ENCODE data around the gene TMX2.

TMX2 gene

GRCh38 chr11:57764972-57765371, 52.6 kb downstream of the TMX2 start:
- Histone ChIP-seq H3K9me3 (ENCODE audit: control insufficient read depth, insufficient read depth, low read length) (no peaks in the 10 kb centered on the region), H3K4me1 (ENCODE audit: control insufficient read depth, insufficient read depth, low read length) (peaks cover 19% of the 10 kb centered on the region), H3K4me3 (ENCODE audit: low read depth, low read length) (peak overlapping the region; percentile 87), H3K9ac (ENCODE audit: low read depth, low read length) (no peak overlapping the region; the same call in 1 of the 2 replicates), H3K27me3 (ENCODE audit: control insufficient read depth, insufficient read depth, low read length) (no peaks in the 10 kb centered on the region), H3K36me3 (ENCODE audit: control insufficient read depth, insufficient read depth, low read length) (no peaks in the 10 kb centered on the region), H3K27ac (ENCODE audit: low read depth, low read length) (no peak overlapping the region)

GRCh38 chr11:57770793-57771192, 58.4 kb downstream of the TMX2 start:
- Histone ChIP-seq H3K9ac (ENCODE audit: low read depth, low read length) (no peak overlapping the region), H3K9me3 (ENCODE audit: control insufficient read depth, insufficient read depth, low read length) (no peaks in the 10 kb centered on the region), H3K4me1 (ENCODE audit: control insufficient read depth, insufficient read depth, low read length) (peaks cover 15% of the 10 kb centered on the region), H3K27ac (ENCODE audit: low read depth, low read length) (no peak overlapping the region), H3K27me3 (ENCODE audit: control insufficient read depth, insufficient read depth, low read length) (no peaks in the 10 kb centered on the region), H3K36me3 (ENCODE audit: control insufficient read depth, insufficient read depth, low read length) (no peaks in the 10 kb centered on the region; the same call in 1 of the 2 replicates), H3K4me3 (ENCODE audit: low read depth, low read length) (no peak overlapping the region)

- no peak overlapping the region for H3K4me3 ChIP-seq (ENCODE audit: low read depth, low read length)
- H3K9me3 ChIP-seq (ENCODE audit: control insufficient read depth, insufficient read depth, low read length): no peaks in the 10 kb centered on the region
- H3K4me1 ChIP-seq (ENCODE audit: control insufficient read depth, insufficient read depth, low read length): peaks cover 17% of the 10 kb centered on the region
- no peaks in the 10 kb centered on the region for H3K27me3 ChIP-seq (ENCODE audit: control insufficient read depth, insufficient read depth, low read length)
- no peak overlapping the region for H3K9ac ChIP-seq (ENCODE audit: low read depth, low read length)
- no peaks in the 10 kb centered on the region; the same call in 1 of the 2 replicates for H3K36me3 ChIP-seq (ENCODE audit: control insufficient read depth, insufficient read depth, low read length)
- no peak overlapping the region for H3K27ac ChIP-seq (ENCODE audit: low read depth, low read length)
Observed at GRCh38 chr11:57771365-57771764, 59.0 kb downstream of the TMX2 start.

GRCh38 chr11:57772562-57772961, 60.2 kb downstream of the TMX2 start:
- Histone ChIP-seq H3K27me3 (ENCODE audit: control insufficient read depth, insufficient read depth, low read length) (no peaks in the 10 kb centered on the region), H3K9me3 (ENCODE audit: control insufficient read depth, insufficient read depth, low read length) (no peaks in the 10 kb centered on the region), H3K36me3 (ENCODE audit: control insufficient read depth, insufficient read depth, low read length) (no peaks in the 10 kb centered on the region; the same call in 1 of the 2 replicates), H3K9ac (ENCODE audit: low read depth, low read length) (no peak overlapping the region), H3K27ac (ENCODE audit: low read depth, low read length) (no peak overlapping the region), H3K4me3 (ENCODE audit: low read depth, low read length) (no peak overlapping the region), H3K4me1 (ENCODE audit: control insufficient read depth, insufficient read depth, low read length) (peaks cover 27% of the 10 kb centered on the region)

GRCh38 chr11:57773026-57773598, 60.7 kb downstream of the TMX2 start:
- Histone ChIP-seq H3K4me3 (ENCODE audit: low read depth, low read length) (no peak overlapping the region), H3K27ac (ENCODE audit: low read depth, low read length) (no peak overlapping the region), H3K9ac (ENCODE audit: low read depth, low read length) (no peak overlapping the region), H3K27me3 (ENCODE audit: control insufficient read depth, insufficient read depth, low read length) (no peaks in the 10 kb centered on the region), H3K9me3 (ENCODE audit: control insufficient read depth, insufficient read depth, low read length) (no peaks in the 10 kb centered on the region), H3K4me1 (ENCODE audit: control insufficient read depth, insufficient read depth, low read length) (peaks cover 33% of the 10 kb centered on the region), H3K36me3 (ENCODE audit: control insufficient read depth, insufficient read depth, low read length) (no peaks in the 10 kb centered on the region; the same call in 1 of the 2 replicates)

GRCh38 chr11:57775491-57775890, 63.1 kb downstream of the TMX2 start:
- Histone ChIP-seq H3K36me3 (ENCODE audit: control insufficient read depth, insufficient read depth, low read length) (no peaks in the 10 kb centered on the region; the same call in 1 of the 2 replicates), H3K27ac (ENCODE audit: low read depth, low read length) (peak overlapping the region; percentile 99), H3K9ac (ENCODE audit: low read depth, low read length) (no peak overlapping the region), H3K9me3 (ENCODE audit: control insufficient read depth, insufficient read depth, low read length) (no peaks in the 10 kb centered on the region), H3K4me3 (ENCODE audit: low read depth, low read length) (0 out of 2 replicates have a peak overlapping the region, but pooled peaks have one; percentile 7), H3K4me1 (ENCODE audit: control insufficient read depth, insufficient read depth, low read length) (peaks cover 56% of the 10 kb centered on the region), H3K27me3 (ENCODE audit: control insufficient read depth, insufficient read depth, low read length) (no peaks in the 10 kb centered on the region)

GRCh38 chr11:57776031-57776521, 63.7 kb downstream of the TMX2 start:
- Histone ChIP-seq H3K9me3 (ENCODE audit: control insufficient read depth, insufficient read depth, low read length) (no peaks in the 10 kb centered on the region), H3K36me3 (ENCODE audit: control insufficient read depth, insufficient read depth, low read length) (no peaks in the 10 kb centered on the region), H3K9ac (ENCODE audit: low read depth, low read length) (no peak overlapping the region), H3K4me1 (ENCODE audit: control insufficient read depth, insufficient read depth, low read length) (peaks cover 62% of the 10 kb centered on the region), H3K27ac (ENCODE audit: low read depth, low read length) (peak overlapping the region; percentile 99), H3K4me3 (ENCODE audit: low read depth, low read length) (no peak overlapping the region), H3K27me3 (ENCODE audit: control insufficient read depth, insufficient read depth, low read length) (no peaks in the 10 kb centered on the region)

GRCh38 chr11:57776577-57777210, 64.3 kb downstream of the TMX2 start:
- Histone ChIP-seq H3K4me3 (ENCODE audit: low read depth, low read length) (no peak overlapping the region), H3K27ac (ENCODE audit: low read depth, low read length) (peak overlapping the region; percentile 99)

GRCh38 chr11:57777969-57778317, 65.5 kb downstream of the TMX2 start:
- peak overlapping the region; percentile 99 for H3K27ac ChIP-seq (ENCODE audit: low read depth, low read length)
- H3K4me1 ChIP-seq (ENCODE audit: control insufficient read depth, insufficient read depth, low read length): peaks cover 78% of the 10 kb centered on the region
- peak overlapping the region; percentile 34 for H3K4me3 ChIP-seq (ENCODE audit: low read depth, low read length)
- no peaks in the 10 kb centered on the region for H3K36me3 ChIP-seq (ENCODE audit: control insufficient read depth, insufficient read depth, low read length)
- no peaks in the 10 kb centered on the region for H3K27me3 ChIP-seq (ENCODE audit: control insufficient read depth, insufficient read depth, low read length)
- H3K9ac ChIP-seq (ENCODE audit: low read depth, low read length): peak overlapping the region; percentile 71
- H3K9me3 ChIP-seq (ENCODE audit: control insufficient read depth, insufficient read depth, low read length): no peaks in the 10 kb centered on the region

More at GRCh38 chr11:57776577-57777210, 64.3 kb downstream of the TMX2 start:
- H3K9me3 ChIP-seq (ENCODE audit: control insufficient read depth, insufficient read depth, low read length): no peaks in the 10 kb centered on the region
- H3K36me3 ChIP-seq (ENCODE audit: control insufficient read depth, insufficient read depth, low read length): no peaks in the 10 kb centered on the region
- no peaks in the 10 kb centered on the region for H3K27me3 ChIP-seq (ENCODE audit: control insufficient read depth, insufficient read depth, low read length)
- peaks cover 69% of the 10 kb centered on the region for H3K4me1 ChIP-seq (ENCODE audit: control insufficient read depth, insufficient read depth, low read length)
- H3K9ac ChIP-seq (ENCODE audit: low read depth, low read length): no peak overlapping the region

GRCh38 chr11:57778318-57779037, 66.1 kb downstream of the TMX2 start:
- peak overlapping the region; percentile 71 for H3K9ac ChIP-seq (ENCODE audit: low read depth, low read length)
- no peaks in the 10 kb centered on the region for H3K27me3 ChIP-seq (ENCODE audit: control insufficient read depth, insufficient read depth, low read length)
- peak overlapping the region; percentile 34 for H3K4me3 ChIP-seq (ENCODE audit: low read depth, low read length)
- peaks cover 78% of the 10 kb centered on the region for H3K4me1 ChIP-seq (ENCODE audit: control insufficient read depth, insufficient read depth, low read length)
- no peaks in the 10 kb centered on the region for H3K9me3 ChIP-seq (ENCODE audit: control insufficient read depth, insufficient read depth, low read length)
- H3K36me3 ChIP-seq (ENCODE audit: control insufficient read depth, insufficient read depth, low read length): no peaks in the 10 kb centered on the region
- peak overlapping the region; percentile 99 for H3K27ac ChIP-seq (ENCODE audit: low read depth, low read length)

GRCh38 chr11:57779276-57779675, 66.9 kb downstream of the TMX2 start:
- Histone ChIP-seq H3K9ac (ENCODE audit: low read depth, low read length) (peak overlapping the region; percentile 71), H3K9me3 (ENCODE audit: control insufficient read depth, insufficient read depth, low read length) (no peaks in the 10 kb centered on the region), H3K27me3 (ENCODE audit: control insufficient read depth, insufficient read depth, low read length) (no peaks in the 10 kb centered on the region), H3K36me3 (ENCODE audit: control insufficient read depth, insufficient read depth, low read length) (no peaks in the 10 kb centered on the region), H3K4me3 (ENCODE audit: low read depth, low read length) (peak overlapping the region; percentile 34), H3K4me1 (ENCODE audit: control insufficient read depth, insufficient read depth, low read length) (peaks cover 78% of the 10 kb centered on the region), H3K27ac (ENCODE audit: low read depth, low read length) (peak overlapping the region; percentile 99)

Measured in HUES48 (cell line).